Right lobe of liver (tissue), 4 donors: ENCODE results near the gene LASP1.

Experiments used
- POLR2A ChIP-seq: fragments of 450-650 bp; IDR thresholded peaks from one replicate; pipeline ENCODE4 v1.6.1; 2017; ENCODE audit warnings: antibody characterized with exemption, mild to moderate bottlenecking
- TF ChIP-seq, protein P1 (sequence below), 4 donors: fragments of 200-600 bp in 3 of 4; fragments of 450-650 bp in 1 of 4; IDR thresholded peaks; one replicate each; pipeline versions ENCODE4 v1.5.1 to v1.8.0; 2016 to 2022; ENCODE audit warnings: antibody characterized with exemption in 4 of 4, mild to moderate bottlenecking in 2 of 4
- donor health status: DM: no; HTN: no; CAD: no.
- donor health status: DM: no; HTN: no; CAD: no.
- donor health status: DM: no; HTN: yes; CAD: no.

DNA sequence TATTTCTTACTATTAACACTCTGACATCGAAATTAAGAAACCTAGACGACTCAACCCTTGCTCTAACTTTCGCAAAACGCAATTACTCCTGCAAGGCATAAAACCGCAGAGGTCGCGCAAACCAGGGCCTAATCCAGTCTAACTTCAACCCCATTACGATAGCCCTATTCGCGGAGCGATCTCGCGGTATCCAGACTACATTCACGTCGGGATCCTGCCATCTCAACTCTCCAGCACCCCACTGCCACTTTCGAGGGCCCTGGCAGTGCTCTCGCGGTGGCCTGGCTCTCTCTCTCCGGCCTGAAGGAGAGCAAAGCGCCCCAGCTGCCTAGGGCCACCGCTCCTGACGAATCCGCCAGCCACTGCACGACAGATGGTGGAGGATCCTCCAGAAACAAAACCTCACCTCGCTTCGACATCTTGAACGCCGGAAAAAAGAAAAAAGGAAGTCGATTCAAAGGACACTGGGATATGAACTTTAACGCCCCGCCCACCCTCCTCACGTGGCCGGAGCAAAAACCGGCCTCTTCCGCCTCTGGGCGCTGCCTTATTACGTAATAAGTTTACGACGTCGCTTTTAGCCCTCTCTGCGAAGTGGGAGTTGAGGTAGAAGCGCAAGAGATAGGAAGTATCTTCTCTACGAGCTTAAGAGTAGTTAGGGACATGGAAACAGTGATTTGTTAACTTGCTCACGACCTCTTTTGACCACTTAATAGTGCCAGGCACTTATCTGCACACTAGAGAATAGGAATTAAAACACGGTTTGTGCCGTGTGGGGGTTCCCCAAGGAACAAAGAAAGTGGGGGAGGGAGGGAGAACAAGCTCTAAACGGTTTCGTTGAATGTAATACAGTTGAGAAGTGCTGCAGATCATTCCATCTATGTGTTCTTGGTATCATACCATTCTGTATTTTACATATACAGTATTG lies 16.3 kb upstream of the LASP1 start, which contains the start of gene RPL23:
- TF ChIP-seq, protein P1, sequence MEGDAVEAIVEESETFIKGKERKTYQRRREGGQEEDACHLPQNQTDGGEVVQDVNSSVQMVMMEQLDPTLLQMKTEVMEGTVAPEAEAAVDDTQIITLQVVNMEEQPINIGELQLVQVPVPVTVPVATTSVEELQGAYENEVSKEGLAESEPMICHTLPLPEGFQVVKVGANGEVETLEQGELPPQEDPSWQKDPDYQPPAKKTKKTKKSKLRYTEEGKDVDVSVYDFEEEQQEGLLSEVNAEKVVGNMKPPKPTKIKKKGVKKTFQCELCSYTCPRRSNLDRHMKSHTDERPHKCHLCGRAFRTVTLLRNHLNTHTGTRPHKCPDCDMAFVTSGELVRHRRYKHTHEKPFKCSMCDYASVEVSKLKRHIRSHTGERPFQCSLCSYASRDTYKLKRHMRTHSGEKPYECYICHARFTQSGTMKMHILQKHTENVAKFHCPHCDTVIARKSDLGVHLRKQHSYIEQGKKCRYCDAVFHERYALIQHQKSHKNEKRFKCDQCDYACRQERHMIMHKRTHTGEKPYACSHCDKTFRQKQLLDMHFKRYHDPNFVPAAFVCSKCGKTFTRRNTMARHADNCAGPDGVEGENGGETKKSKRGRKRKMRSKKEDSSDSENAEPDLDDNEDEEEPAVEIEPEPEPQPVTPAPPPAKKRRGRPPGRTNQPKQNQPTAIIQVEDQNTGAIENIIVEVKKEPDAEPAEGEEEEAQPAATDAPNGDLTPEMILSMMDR (IDR thresholded peaks at IDR 0.05) = no peak
- TF ChIP-seq POLR2A = peak; percentile 89
